Loucy (cell line): ENCODE measurements around the gene ELL2.

ENCODE experiments used
- EZH2phosphoT487 ChIP-seq: fragments of 200-600 bp; IDR thresholded peaks from 2 replicates; pipeline ENCODE4 v1.6.1; 2018; ENCODE audit warnings: antibody characterized with exemption, mild to moderate bottlenecking, moderate library complexity, borderline replicate concordance
- TF ChIP-seq, protein P1 (sequence below): fragments of 200-600 bp; sonication (generic); conservative IDR thresholded peaks from 2 replicates; pipeline ENCODE4 v1.5.1; 2014; ENCODE audit warnings: mild to moderate bottlenecking, antibody characterized with exemption, low read length

DNA sequence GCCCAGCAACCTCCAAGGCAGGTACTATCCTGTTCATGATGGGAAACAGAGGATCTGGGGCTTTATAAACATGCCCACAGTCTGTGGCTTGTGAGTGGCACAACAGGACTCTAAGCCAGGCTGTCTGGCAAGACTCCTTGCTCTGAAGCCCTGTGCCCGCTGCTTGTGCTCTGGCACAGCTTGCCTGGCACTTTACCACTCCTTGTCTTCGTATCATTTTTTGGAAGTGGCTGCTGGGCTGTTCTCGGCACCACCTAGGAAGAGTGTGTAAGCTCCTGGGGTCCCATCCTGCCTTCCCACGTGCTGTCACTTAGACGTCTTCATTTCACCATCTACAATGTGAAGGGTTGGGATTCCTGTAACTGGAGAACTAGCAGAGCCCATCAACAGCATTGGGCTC, 79.8 kb downstream of the ELL2 start:
- TF ChIP-seq, protein P1, sequence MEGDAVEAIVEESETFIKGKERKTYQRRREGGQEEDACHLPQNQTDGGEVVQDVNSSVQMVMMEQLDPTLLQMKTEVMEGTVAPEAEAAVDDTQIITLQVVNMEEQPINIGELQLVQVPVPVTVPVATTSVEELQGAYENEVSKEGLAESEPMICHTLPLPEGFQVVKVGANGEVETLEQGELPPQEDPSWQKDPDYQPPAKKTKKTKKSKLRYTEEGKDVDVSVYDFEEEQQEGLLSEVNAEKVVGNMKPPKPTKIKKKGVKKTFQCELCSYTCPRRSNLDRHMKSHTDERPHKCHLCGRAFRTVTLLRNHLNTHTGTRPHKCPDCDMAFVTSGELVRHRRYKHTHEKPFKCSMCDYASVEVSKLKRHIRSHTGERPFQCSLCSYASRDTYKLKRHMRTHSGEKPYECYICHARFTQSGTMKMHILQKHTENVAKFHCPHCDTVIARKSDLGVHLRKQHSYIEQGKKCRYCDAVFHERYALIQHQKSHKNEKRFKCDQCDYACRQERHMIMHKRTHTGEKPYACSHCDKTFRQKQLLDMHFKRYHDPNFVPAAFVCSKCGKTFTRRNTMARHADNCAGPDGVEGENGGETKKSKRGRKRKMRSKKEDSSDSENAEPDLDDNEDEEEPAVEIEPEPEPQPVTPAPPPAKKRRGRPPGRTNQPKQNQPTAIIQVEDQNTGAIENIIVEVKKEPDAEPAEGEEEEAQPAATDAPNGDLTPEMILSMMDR = no peak
- no peak for TF ChIP-seq EZH2phosphoT487
